Dendritic cell treated with granulocyte-macrophage colony-stimulating factor and Interleukin-4, amounts not matched to agents 40 ng/mL and 50 ng/mL, for 4 days (primary cell): Measurements from ENCODE around the gene ALKBH5.
A peak's percentile ranks its signal among the peaks of the same experiment; 100 is the strongest.

Experiments
- H3K27ac Mint-ChIP-seq: one replicate; pipeline ENCODE4 v1.8.0; 2022; ENCODE audit warnings: mild to moderate bottlenecking, mixed read lengths
- H3K27me3 Mint-ChIP-seq: one replicate; pipeline ENCODE4 v1.8.0; 2022; ENCODE audit warnings: mild to moderate bottlenecking, mixed read lengths
- H3K36me3 Mint-ChIP-seq: one replicate; pipeline ENCODE4 v1.8.0; 2022; ENCODE audit warnings: low read depth, mixed read lengths
- H3K4me1 Mint-ChIP-seq: one replicate; pipeline ENCODE4 v1.8.0; 2022; ENCODE audit warnings: low read depth, mixed read lengths
- H3K4me3 Mint-ChIP-seq: one replicate; pipeline ENCODE4 v1.8.0; 2022; ENCODE audit warnings: mild to moderate bottlenecking, moderate library complexity, mixed read lengths
- H3K9me3 Mint-ChIP-seq: one replicate; pipeline ENCODE4 v1.8.0; 2022; ENCODE audit warnings: mixed read lengths
- intact Hi-C: fragments of 100-400 bp; cut with micrococcal nuclease; formaldehyde crosslinking; loops from one replicate; pipeline ENCODE4 v1.15.0; 2022

Gene ALKBH5

GRCh38 chr17:18185391-18185790, 1.8 kb downstream of the ALKBH5 start:
- Mint-ChIP-seq H3K9me3 (no peaks in the 10 kb centered on the region), H3K27me3 (no peaks in the 10 kb centered on the region), H3K36me3 (peaks cover 63% of the 10 kb centered on the region), H3K4me3 (peak overlapping the region; percentile 90), H3K4me1 (peaks cover 79% of the 10 kb centered on the region), H3K27ac (peak overlapping the region; percentile 98)
- intact Hi-C loops: loop anchor here (5.0 kb wide), 1 partner anchor 43 kb away; no protein-coding TSS in a partner anchor

GRCh38 chr17:18185832-18186626, 2.4 kb downstream of the ALKBH5 start:
- Mint-ChIP-seq H3K27me3 (no peaks in the 10 kb centered on the region), H3K27ac (peak overlapping the region; percentile 5), H3K9me3 (no peaks in the 10 kb centered on the region), H3K4me3 (peak overlapping the region; percentile 90), H3K36me3 (peaks cover 69% of the 10 kb centered on the region), H3K4me1 (peaks cover 85% of the 10 kb centered on the region)
- intact Hi-C loops: loop anchor here (5.0 kb wide), 1 partner anchor 44 kb away; no protein-coding TSS in a partner anchor

GRCh38 chr17:18186627-18186982, 3.0 kb downstream of the ALKBH5 start:
- Mint-ChIP-seq H3K27me3 (no peaks in the 10 kb centered on the region), H3K27ac (peak overlapping the region; percentile 5), H3K4me3 (peak overlapping the region; percentile 90), H3K36me3 (peaks cover 75% of the 10 kb centered on the region), H3K4me1 (peaks cover 85% of the 10 kb centered on the region), H3K9me3 (no peaks in the 10 kb centered on the region)
- intact Hi-C loops: loop anchor here (5.0 kb wide), 1 partner anchor 44 kb away; no protein-coding TSS in a partner anchor

- H3K4me3 Mint-ChIP-seq: peak overlapping the region; percentile 90
- peak overlapping the region; percentile 5 for H3K27ac Mint-ChIP-seq
- H3K36me3 Mint-ChIP-seq: peaks cover 81% of the 10 kb centered on the region
- H3K9me3 Mint-ChIP-seq: no peaks in the 10 kb centered on the region
- H3K4me1 Mint-ChIP-seq: peaks cover 84% of the 10 kb centered on the region
- intact Hi-C loops: loop anchor here (5.0 kb wide), 1 partner anchor 45 kb away; no protein-coding TSS in a partner anchor
- no peaks in the 10 kb centered on the region for H3K27me3 Mint-ChIP-seq
Measured at GRCh38 chr17:18187226-18187625, 3.6 kb downstream of the ALKBH5 start.

- Mint-ChIP-seq H3K4me3 (peak overlapping the region; percentile 90), H3K36me3 (peaks cover 81% of the 10 kb centered on the region), H3K4me1 (peaks cover 76% of the 10 kb centered on the region), H3K27me3 (no peaks in the 10 kb centered on the region), H3K27ac (peak overlapping the region; percentile 65), H3K9me3 (no peaks in the 10 kb centered on the region)
- intact Hi-C loops: loop anchor here (5.0 kb wide), 1 partner anchor 46 kb away; no protein-coding TSS in a partner anchor
Measured at GRCh38 chr17:18187821-18188761, 4.5 kb downstream of the ALKBH5 start.

- Mint-ChIP-seq H3K36me3 (peaks cover 88% of the 10 kb centered on the region), H3K4me3 (no peak overlapping the region), H3K4me1 (peaks cover 67% of the 10 kb centered on the region), H3K27me3 (no peaks in the 10 kb centered on the region), H3K27ac (peak overlapping the region; percentile 46), H3K9me3 (no peaks in the 10 kb centered on the region)
- intact Hi-C loops: no loop called here
Measured at GRCh38 chr17:18190628-18191235, 7.1 kb downstream of the ALKBH5 start.

- H3K36me3 Mint-ChIP-seq: peaks cover 88% of the 10 kb centered on the region
- intact Hi-C loops: no loop called here
- H3K4me3 Mint-ChIP-seq: no peak overlapping the region
- H3K9me3 Mint-ChIP-seq: no peaks in the 10 kb centered on the region
- H3K27me3 Mint-ChIP-seq: no peaks in the 10 kb centered on the region
- H3K4me1 Mint-ChIP-seq: peaks cover 61% of the 10 kb centered on the region
- H3K27ac Mint-ChIP-seq: peak overlapping the region; percentile 46
Measured at GRCh38 chr17:18191236-18191667, 7.6 kb downstream of the ALKBH5 start.

- peaks cover 54% of the 10 kb centered on the region for H3K4me1 Mint-ChIP-seq
- no peaks in the 10 kb centered on the region for H3K9me3 Mint-ChIP-seq
- no peak overlapping the region for H3K27ac Mint-ChIP-seq
- peaks cover 89% of the 10 kb centered on the region for H3K36me3 Mint-ChIP-seq
- no peak overlapping the region for H3K4me3 Mint-ChIP-seq
- intact Hi-C loops: no loop called here
- no peaks in the 10 kb centered on the region for H3K27me3 Mint-ChIP-seq
Measured at GRCh38 chr17:18191967-18192366, 8.3 kb downstream of the ALKBH5 start.

- Mint-ChIP-seq H3K36me3 (peaks cover 89% of the 10 kb centered on the region), H3K27me3 (no peaks in the 10 kb centered on the region), H3K4me1 (peaks cover 46% of the 10 kb centered on the region), H3K4me3 (no peak overlapping the region), H3K9me3 (no peaks in the 10 kb centered on the region), H3K27ac (no peak overlapping the region)
- intact Hi-C loops: no loop called here
Measured at GRCh38 chr17:18194394-18194793, 10.8 kb downstream of the ALKBH5 start.

GRCh38 chr17:18194804-18195203, 11.2 kb downstream of the ALKBH5 start:
- intact Hi-C loops: no loop called here
- Mint-ChIP-seq H3K9me3 (no peaks in the 10 kb centered on the region), H3K27ac (no peak overlapping the region), H3K36me3 (peaks cover 89% of the 10 kb centered on the region), H3K4me1 (peaks cover 42% of the 10 kb centered on the region), H3K27me3 (no peaks in the 10 kb centered on the region), H3K4me3 (no peak overlapping the region)

GRCh38 chr17:18195246-18195645, 11.6 kb downstream of the ALKBH5 start:
- Mint-ChIP-seq H3K36me3 (peaks cover 89% of the 10 kb centered on the region), H3K27me3 (no peaks in the 10 kb centered on the region), H3K27ac (no peak overlapping the region), H3K4me3 (no peak overlapping the region), H3K9me3 (no peaks in the 10 kb centered on the region), H3K4me1 (peaks cover 37% of the 10 kb centered on the region)
- intact Hi-C loops: no loop called here

- Mint-ChIP-seq H3K4me3 (no peak overlapping the region), H3K4me1 (peaks cover 18% of the 10 kb centered on the region), H3K27ac (no peak overlapping the region), H3K9me3 (no peaks in the 10 kb centered on the region), H3K27me3 (no peaks in the 10 kb centered on the region), H3K36me3 (peaks cover 91% of the 10 kb centered on the region)
- intact Hi-C loops: no loop called here
Measured at GRCh38 chr17:18197535-18198194, 14.0 kb downstream of the ALKBH5 start.

- no peaks in the 10 kb centered on the region for H3K9me3 Mint-ChIP-seq
- H3K27me3 Mint-ChIP-seq: no peaks in the 10 kb centered on the region
- intact Hi-C loops: no loop called here
- H3K4me3 Mint-ChIP-seq: no peak overlapping the region
- H3K27ac Mint-ChIP-seq: no peak overlapping the region
- H3K4me1 Mint-ChIP-seq: peaks cover 18% of the 10 kb centered on the region
- H3K36me3 Mint-ChIP-seq: peaks cover 95% of the 10 kb centered on the region
Measured at GRCh38 chr17:18198530-18198929, 14.9 kb downstream of the ALKBH5 start.
